ENCODE results near the gene ZNF324.
"Not testable (repeated sequence)": the region's sequence is repeated elsewhere in the genome, so short reads cannot be mapped to it uniquely, and the experiment has no call there.

The ZNF324 gene

DNA sequence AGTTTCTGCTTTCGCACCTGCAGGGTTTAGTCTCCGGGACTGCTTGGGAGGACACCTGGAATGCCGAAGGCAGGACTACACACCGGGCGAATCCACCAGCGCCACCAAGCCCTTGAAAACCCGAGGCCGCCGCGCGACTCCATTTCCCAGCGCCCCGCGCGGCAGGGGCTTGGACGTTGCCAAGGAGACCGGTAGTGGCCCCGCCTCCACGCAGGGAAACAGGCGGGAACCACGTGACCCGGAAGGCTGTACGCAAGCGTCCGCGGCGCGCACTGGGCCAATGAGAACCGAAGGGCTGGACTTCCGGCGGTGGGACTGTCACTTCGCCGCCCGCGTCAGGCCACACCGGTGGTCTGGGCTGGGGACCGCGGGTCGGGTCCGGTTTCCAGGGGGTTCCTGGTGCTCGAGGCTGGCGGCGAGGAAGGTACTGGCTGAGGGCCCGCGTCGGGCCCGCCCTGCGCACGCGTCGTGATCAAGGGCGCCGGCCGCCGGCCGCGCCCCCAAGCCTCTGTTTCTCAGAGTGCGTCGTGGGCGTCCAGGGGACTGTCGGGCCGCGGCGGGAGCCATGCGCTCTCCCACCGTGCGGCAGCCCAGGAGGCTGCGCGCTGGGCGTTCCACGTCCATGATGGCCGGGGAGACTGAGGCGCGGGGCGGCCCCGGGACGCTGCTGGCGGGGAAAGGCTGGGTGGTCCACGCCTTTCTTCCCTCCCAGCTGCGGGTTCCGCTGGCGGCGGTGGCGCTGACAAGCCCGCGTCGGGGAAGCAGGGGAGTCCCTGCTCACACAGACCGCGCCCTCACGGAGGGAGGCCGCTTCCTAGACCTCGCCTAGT lies at the start of gene ZNF324:
Gene ZNF324 (plus strand): TSS at position 321 of the 830 bp plus-strand sequence. CDS start 2,106 bp downstream, outside the sequence.
- DNase-seq = peak; percentile 92

DNA sequence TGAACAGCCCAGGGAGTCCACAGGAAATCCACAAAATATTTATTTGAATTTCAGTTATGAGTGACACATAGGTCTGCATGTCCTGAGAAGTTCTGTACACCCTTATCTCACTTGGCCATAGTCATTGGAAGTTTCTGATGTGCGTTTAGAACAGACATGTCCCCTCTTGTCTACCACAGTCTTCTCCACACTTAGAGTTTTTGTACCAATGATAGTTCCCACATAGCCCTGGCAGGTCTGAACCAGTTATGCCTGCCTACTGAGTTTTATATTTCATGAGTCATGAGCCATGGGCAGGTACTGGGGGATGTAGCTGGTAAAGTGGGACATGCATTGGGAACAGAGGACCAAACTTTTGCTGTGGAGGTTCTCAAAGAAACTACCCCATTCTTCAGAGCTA lies 38.3 kb upstream of the ZNF324 start:
- no peak for DNase-seq

DNA sequence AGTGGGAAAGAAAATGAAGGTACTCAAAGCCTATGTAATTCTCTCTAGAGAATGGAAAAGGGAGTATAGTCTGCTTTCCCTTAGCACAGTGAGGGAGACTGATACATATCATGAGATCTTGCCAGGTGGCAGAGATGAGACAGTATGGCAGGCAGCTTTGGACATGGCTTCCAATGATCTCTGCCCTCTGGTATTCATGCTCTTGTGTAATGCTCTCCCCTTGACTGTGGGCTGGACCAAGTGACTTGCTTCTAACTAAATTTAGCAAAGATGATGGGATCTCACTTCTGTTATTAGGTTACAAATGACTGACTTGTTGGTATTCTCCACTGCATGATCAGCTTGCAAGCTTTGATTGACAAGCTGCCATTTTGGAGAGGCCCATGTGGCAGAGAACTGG lies 37.1 kb upstream of the ZNF324 start:
- DNase-seq = no peak

DNA sequence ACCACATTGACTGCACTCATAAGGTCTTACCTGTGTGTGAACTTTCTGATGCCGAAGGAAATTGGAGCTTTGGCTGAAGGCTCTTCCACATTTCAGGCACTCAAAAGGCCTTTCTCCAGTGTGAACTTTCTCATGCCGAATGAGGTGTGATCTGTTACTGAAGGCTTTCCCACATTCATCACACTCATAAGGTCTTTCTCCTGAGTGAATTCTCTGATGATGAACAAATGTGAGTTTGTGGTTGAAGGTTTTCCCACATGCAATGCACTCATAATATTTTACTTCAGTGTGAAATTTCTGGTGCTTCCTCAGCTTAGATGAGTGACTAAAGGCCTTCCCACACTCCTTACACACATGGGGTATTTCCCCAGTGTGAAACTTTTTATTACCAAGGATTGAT lies 32.7 kb upstream of the ZNF324 start:
- DNase-seq = no peak

DNA sequence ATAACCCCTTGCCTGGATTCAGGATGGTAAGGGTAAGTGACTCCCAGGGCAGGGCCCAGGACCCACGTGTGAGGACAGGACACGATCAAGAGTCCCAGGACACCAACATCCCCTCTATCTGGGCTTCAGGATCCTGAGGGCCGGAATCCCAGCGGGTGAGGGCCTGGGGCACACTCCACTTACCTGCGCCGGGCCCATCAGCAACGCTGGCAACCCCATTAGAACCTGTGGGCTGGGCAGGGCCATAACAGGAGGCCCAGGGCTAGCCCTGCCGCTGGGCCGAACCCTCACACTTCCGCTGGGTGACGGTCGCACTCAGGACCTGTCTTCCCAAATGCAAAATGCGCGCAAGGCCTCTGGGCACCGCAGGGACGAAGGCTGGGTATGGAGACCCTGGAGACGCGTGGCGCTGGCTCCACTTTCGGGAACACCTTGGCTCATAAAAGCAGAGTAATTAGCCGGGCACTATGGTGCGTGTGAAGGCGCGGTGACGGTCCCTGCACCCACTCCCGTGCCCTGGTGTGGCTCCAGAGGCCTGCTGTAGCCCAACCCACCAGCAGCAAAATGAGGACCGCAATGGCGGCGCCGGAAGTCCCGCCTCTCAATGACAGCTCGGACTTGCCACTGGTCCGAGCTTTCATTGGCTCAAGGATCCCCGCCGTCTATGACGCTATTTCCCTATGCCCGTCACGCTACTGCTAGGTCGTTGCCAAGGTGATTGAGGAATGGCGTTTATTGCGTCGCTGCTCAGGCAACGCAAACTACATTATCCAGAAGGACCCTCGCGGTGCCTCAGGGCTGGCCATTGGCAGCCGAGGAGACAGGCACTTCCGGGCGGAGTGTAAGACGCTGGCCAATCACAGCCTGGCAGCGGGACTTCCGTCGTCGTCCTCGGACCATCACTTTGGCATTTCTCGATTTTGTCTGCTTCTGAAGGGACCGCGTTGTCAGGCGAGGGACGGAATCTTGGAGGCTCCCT lies 27.0 kb upstream of the ZNF324 start, which contains the start of gene ZNF132:
Gene ZNF132 (minus strand): TSS at position 578 of the 979 bp plus-strand sequence. CDS start 332 bp downstream, at position 246.
- DNase-seq = no peak

DNA sequence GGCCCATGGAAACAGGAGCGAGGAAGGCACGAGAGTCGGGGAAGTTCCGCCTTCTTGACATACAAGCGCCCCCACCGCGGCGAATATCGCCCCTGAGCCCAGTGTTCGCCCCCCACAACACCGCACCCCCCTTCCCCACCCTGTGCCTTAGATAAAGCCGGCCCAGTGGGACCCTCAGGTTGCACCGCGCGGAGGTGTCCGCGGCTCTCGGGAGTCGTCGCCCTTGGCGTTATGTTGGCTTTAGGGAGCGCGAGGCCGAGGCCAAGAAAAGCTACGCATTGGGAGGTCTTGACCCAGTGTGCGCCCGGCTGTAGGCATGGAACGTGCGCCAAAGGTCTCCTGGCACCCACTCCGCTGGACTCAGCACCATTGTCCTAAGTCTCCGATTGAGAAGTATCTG lies 26.3 kb upstream of the ZNF324 start:
- no peak for DNase-seq

DNA sequence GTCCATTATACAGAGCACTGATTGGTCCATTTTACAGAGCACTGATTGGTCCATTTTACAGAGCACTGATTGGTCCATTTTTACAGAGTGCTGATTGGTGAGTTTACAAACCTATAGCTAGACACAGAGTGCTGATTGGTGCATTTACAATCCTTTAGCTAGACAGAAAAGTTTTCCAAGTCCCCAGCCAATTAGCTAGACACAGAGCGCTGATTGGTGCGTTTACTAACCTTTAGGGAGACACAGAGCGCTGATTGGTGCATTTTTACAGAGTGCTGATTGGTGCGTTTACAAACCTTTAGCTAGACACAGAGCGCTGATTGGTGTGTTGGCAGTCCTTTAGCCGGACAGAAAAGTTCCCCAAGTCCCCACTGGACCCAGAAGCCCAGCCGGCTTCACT lies 23.9 kb upstream of the ZNF324 start:
- DNase-seq = not testable (repeated sequence)

DNA sequence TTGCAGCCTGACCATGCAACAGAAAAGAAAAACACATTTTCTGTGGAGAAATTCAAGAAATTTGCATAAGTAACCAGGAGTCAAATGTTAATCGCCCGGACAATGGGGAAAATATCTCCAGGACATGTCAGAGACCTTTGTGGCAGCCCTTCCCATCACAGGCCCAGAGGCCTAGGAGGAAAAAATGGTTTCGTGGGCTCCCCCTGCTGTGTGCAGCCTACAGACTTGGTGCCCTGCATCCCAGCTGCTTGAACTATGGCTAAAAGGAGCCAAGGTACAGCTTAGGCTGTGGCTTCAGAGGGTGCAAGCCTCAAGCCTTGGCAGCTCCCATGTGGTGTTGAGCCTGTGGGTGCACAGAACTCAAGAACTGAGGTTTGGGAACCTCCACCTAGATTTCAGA lies 18.0 kb upstream of the ZNF324 start:
- DNase-seq = not testable (repeated sequence)

DNA sequence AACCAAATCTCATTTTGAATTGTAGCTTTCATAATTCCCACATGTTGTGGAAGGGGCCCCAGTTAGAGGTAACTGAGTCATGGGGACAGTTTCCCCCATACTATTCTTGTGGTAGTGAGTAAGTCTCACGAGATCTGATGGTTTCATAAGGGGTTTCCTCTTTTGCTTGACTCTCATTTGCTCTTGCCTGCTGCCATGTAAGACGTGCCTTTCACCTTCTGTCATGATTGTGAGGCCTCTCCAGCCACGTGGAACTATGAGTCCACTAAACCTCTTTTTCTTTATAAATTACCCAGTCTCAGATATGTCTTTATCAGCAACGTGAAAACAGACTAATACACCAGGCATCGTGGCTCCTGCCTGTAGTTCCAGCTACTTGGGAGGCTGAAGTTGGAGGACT lies 16.9 kb upstream of the ZNF324 start:
- DNase-seq = not testable (repeated sequence)

DNA sequence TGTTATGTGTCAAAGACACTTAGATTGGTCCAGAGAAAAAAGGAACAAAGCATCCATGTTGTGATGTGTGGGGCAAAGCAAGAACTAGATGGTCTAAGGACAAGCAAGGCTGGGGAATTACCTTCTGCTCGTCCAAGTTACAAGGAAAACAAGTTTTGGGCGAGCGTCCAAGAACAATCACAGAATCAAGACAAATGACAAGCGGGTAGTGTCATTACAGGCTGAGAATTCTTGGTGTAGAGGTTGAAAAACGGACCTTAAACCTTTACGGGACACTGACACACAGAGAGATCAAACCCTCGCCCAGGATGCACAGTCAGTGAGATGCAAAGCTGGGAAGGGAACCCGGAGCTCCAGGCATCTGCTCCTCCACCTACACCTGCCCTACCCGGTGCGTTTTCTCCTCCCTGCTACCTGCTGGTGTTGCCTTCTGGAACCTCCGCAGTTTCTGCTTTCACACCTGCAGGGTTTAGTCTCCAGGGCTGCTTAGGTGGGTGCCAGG lies 16.0 kb upstream of the ZNF324 start:
- DNase-seq = no peak

DNA sequence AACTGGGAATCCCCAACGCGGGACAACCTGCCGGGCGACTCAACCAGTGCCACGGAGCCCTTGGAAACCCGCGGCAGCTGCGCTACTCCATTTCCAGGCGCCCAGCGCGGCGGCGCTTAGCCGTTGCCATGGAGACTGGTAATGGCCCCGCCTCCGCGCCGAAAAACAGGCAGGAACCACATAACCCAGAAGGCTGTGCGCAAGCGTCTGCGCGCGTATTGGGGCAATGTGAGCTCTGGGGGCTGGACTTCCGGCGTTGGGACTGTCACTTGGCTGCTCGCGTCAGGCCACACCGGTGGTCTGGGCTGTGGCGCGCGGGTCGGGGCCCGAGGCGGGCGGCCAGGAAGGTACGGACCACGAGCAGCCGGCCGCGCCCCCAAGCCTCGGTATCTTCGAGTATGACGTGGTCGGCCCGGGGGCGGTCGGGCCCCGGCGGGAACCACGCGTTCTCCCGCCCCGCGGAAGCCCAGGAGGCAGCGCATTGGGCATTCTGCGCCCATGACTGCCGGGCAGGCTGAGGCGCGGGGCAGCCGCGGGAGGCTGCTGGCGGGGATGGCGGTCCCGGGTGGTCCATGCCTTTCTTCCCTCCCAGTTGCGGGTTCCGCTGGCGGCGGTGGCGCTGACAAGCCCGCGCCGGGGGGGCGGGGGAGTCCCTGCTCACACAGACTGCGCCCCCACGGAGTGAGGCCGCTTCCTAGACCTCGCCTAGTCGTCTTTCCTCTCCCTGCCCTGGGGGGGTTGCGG lies 15.3 kb upstream of the ZNF324 start, which contains the start of gene ZNF324B:
Gene ZNF324B (plus strand): TSS at position 265 of the 744 bp plus-strand sequence. CDS start 2,080 bp downstream, outside the sequence.
- DNase-seq = peak; percentile 94

DNA sequence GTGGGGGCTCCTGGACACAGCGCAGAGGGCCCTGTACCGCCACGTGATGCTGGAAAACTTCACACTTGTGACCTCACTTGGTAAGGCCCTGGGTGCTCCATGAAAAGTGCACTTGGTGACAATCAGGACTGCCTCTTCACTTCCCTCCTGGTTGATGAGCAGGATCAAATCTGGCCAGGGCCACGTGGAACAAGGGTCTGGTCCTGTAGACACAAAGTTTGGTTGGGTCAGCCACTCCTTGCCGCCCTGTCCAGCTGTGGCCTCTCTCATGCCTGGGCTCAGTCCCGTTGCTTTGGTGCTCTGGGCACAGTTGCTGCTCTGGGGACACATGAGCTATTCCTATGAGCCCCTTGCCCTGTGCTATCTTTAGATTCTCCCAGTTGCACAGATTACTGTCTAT lies 13.1 kb upstream of the ZNF324 start:
- no peak for DNase-seq

DNA sequence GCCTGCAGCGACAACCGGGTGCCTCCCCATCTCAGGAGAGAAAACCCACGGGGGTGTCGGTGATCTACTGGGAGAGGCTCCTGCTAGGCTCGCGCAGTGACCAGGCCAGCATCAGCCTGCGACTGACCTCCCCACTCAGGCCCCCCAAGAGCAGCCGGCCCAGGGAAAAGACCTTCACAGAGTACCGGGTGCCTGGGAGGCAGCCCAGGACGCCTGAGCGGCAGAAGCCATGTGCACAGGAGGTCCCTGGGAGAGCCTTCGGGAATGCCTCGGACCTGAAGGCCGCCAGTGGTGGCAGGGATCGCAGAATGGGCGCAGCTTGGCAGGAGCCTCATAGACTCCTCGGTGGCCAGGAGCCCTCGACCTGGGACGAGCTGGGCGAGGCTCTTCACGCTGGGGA lies 11.6 kb upstream of the ZNF324 start:
- DNase-seq = no peak

DNA sequence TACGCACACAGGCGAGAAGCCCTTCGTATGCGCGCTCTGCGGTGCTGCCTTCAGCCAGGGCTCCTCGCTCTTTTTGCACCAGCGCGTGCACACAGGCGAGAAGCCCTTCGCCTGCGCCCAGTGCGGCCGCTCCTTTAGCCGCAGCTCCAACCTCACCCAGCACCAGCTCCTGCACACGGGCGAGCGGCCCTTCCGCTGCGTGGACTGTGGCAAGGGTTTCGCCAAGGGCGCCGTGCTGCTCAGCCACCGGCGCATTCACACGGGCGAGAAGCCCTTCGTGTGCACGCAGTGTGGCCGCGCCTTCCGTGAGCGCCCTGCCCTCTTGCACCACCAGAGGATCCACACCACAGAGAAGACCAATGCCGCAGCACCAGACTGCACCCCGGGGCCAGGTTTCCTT lies 10.8 kb upstream of the ZNF324 start:
- DNase-seq = no peak

DNA sequence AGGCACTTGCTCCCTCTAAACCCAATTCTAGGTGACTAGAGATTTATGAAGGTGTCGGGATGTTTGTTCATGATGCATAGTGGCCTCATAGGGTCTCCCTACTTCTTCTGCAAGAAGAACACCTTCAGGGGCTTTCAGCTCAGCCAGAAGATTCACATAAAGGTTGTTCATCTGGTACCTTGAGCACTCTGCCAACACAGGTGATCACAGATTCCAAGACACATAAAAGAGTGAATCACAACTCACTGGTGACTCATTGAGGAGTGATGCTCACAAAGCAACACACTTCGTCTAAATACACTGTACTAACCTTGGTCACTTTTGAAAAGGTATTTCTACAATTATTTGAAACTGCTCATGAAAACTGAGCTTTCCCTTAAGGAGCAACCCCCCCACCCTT lies 6.8 kb upstream of the ZNF324 start:
- no peak for DNase-seq

DNA sequence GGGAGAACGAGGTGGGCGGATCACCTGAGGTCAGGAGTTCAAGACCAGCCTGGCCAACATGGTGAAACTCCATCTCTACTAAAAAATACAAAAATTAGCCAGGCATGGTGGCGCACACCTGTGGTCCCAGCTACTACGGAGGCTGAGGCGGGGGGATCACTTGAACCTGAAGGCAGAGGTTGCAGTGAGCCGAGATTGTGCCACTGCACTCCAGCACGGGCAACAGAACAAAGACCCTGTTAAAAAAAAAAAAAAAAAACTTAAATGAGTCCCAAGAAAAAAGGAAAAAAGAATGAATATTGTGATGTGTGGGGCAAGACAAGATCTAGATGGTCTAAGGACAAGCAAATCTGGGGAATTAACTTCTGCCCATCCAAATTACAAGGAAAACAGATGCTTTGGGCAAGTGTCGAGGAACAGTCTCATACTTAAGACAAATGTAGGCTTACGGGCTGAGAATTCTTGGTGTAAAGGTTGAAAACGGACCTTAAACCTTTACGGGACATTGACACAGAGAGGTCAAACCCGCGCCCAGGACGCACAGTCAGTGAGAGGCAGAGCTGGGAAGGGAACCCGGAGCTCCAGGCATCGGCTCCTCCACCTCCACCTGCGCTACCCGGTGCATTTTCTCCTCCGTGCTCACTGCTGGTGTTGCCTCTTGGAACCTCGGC lies 656 bp upstream of the ZNF324 start:
- no peak for DNase-seq

DNA sequence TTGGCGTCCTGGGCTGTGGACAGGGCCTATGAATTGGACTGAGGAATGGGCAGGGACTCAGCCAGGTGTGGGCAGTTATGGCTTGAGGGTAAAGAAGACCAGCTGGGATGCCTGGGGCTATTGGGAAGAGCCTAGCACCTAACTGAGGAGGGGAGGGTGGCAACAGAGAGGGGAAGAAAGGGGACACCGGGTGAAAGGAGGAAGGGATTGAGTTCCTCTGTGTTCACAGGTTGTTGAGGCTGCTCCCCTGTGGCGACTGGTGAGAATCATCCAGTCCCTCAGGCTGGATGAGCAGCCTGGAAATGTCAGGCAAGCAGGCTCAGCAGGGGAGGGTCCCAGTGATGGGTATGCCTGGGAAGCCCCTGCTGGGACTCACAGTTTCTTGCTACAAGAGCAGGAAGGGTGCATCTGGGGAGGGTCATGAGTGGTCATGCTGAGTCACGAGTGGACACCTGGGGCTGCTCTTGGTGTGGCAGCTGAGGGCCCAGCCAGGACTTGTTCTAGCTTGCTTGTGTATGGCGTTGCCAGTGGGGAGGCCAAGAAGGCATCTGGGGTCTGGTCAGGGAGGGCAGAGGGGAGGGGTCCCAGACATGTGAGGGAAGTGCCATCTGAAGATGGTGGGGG lies 1.4 kb downstream of the ZNF324 start:
- DNase-seq = no peak

DNA sequence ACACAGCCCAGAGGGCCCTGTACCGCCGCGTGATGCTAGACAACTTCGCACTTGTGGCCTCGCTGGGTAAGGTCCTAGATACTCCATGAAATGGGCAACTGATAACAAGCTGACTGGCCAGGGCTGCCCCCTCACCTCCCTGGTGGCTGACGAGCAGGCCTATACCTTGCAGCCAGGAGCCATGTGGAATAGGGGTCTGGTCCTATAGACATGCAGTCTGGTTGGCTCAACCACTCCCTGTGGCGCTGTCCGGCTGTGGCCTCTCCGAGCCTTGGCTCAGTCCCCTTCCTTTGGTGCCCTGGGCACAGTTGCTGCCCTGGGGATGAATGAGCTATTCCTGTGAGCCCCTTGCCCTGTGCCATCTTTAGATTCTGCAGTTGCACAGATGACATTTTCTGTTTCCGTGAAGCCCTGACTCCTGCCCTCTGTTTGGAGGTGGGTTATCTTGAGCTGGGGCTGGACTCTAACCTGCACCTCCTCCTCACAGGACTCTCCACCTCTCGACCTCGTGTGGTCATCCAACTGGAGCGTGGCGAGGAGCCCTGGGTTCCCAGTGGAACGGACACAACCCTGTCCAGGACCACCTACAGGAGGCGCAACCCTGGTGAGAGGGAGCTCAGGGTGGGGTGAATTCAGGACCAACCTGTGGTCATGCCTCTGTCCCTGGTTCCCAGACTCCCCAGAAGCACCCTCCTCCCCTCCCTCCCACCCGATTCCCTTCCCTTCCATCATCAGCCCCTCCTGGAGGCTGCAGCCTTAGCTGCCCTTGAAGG lies 2.5 kb downstream of the ZNF324 start:
- no peak for DNase-seq

DNA sequence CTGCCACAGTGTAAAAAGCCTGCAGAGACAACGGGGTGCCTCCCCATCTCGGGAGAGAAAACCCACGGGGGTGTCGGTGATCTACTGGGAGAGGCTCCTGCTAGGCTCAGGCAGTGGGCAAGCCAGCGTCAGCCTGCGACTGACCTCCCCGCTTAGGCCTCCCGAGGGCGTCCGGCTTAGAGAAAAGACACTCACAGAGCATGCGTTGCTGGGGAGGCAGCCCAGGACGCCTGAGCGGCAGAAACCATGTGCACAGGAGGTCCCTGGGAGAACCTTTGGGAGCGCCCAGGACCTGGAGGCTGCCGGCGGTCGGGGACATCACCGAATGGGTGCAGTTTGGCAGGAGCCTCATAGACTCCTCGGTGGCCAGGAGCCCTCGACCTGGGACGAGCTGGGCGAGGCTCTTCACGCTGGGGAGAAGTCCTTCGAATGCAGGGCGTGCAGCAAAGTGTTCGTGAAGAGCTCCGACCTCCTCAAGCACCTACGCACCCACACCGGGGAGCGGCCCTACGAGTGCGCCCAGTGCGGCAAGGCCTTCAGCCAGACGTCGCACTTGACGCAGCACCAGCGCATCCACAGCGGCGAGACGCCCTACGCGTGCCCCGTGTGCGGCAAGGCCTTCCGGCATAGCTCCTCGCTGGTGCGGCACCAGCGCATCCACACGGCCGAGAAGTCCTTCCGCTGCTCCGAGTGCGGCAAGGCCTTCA lies 4.1 kb downstream of the ZNF324 start:
- not testable (repeated sequence) for DNase-seq

DNA sequence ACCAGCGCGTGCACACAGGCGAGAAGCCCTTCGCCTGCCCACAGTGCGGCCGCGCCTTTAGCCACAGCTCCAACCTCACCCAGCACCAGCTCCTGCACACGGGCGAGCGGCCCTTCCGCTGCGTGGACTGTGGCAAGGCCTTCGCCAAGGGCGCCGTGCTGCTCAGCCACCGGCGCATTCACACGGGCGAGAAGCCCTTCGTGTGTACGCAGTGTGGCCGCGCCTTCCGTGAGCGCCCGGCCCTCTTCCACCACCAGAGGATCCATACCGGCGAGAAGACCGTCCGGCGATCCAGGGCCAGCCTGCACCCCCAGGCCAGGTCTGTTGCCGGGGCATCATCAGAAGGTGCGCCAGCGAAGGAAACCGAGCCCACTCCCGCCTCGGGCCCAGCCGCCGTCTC lies 4.9 kb downstream of the ZNF324 start:
- DNase-seq = no peak

Data from NCI-H1694 (cell line).